Activated T-cell treated with anti-CD3 and anti-CD28 coated beads, Interleukin-2, amount 50 U/mL, for 48 hours (primary cell): ENCODE results near the gene SLC40A1.

Experiments used
- DNase-seq, 2 experiments: peaks; one replicate each; pipeline ENCODE4 v3.0.0-alpha.2; 2020

SLC40A1 gene

GRCh38 chr2:189599245-189599644 lies 18.7 kb upstream of the SLC40A1 start:
- DNase-seq: no peak

DNA sequence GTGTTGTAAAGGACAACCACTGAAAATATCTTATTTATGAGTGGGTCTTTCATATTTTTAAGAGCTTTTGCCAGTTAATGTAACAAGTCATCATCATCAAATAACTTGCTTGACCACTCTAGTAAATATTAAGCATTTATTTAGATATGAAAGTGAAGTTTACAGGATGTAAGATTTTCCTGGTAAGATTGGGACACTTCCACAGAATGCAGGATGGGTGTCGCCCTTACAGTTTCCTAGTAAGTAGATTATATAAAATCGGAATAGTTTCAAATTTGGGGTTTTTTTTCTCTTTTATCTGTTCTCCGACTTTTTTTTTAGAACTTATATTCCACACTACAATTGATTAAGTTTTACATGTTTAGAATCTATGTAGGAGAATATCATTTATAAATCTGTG lies 14.8 kb upstream of the SLC40A1 start:
- DNase-seq: no peak

DNA sequence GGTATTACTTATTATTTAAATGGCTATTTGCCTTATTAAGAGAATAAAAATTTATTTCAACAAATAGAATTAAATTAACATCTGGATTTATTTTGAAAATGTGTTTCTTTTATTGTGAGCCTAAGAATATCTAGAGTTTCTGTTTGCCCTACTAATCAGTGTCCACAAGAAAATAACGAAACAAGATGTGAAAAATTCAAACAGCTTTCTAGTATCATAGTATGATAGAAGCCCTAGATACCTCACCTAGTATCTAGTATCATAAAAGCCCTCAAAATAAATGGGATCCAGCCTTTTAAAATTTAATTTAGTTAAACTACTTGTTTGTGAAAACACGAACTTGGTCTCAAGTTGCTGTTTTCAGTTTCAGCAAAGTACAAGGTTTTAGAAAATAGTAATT lies 13.7 kb upstream of the SLC40A1 start:
- DNase-seq: no peak

- no peak for DNase-seq
Measured at GRCh38 chr2:189593115-189593514, 12.5 kb upstream of the SLC40A1 start.

GRCh38 chr2:189592353-189592984 lies 11.9 kb upstream of the SLC40A1 start:
- no peak for DNase-seq

DNA sequence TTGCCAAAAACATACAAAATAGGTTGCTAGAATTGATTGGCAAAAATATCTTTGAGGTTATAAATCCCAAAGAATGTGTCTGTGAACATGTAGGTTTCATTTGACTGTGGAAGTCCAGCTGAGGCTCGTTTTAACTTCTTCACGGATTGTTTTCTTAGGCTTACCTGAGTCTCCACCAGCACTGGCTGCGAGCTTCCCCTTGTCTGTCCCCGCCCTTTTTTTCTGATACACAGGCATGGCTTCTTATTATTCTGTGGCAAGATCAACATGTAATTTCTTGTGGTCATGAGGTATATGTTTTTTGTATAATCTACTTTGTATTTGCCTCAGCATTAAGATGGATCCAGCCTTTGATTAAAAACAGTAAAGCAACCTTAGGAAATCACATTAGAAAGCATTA lies 7.2 kb upstream of the SLC40A1 start:
- no peak for DNase-seq

- no peak for DNase-seq
Measured at GRCh38 chr2:189585226-189585756, 4.7 kb upstream of the SLC40A1 start.

DNA sequence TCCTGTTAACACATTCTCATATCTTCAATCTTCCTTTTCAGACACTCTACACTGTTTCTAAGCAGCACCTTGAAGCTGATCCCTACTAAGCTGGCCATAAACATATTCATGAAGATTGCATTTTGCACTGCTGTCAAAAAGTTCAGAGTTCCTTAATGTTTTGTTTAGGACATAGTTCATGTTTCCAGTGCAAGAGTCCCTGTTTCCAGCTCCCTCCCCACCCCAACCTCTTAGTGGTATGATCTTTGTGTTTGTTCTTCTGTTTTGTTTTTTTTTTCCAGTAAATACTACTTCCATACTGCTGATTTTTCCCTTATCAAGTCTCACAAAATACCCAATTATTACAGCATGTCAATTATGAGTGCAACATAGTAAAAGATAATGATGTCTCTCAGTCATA lies 4.1 kb upstream of the SLC40A1 start:
- no peak for DNase-seq

DNA sequence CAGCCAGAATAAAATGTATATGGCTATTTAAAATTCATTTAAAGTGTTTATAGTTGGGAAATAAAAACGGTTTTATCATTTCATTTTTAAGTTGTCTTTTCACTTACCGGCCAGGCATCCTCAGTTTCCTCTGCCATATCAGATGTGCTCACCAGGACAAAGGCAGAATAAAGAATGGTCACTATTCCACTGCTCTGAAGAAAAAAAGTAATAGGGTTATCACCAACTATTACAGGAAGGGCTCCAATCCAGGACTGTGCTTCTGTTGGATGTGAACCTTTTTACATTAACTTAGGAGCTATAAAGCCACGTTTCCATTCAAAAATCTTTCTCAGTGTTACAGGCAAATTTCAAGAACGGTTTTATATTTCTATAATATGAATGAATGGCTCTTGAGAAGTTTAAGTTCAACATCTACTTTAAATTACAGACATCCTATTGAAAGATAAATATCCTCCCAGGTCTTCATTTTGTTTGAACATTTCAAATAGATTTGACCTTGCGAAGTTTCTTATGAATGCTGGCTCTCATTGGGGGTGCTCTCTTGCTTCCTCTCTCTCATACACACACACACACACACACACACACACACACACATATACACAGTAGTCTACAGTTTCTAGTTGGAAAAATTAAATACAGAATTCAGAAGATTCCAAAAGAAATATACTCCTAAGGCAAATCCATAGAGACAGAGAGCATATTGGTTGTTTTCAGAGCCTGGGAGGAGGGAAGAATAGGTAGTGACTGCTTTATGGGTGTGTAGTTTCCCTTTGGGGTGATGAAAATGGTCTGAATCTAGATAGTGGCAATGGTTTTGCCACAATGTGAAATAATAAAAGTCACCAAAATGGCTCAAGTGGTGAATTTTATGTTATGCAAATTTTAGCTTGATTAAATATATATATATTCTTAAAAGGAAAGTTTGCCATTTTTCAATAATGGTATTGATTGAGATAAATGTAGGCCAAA lies 2.9 kb upstream of the SLC40A1 start:
- DNase-seq: no peak

GRCh38 chr2:189582809-189583192 lies 2.2 kb upstream of the SLC40A1 start:
- no peak for DNase-seq

DNA sequence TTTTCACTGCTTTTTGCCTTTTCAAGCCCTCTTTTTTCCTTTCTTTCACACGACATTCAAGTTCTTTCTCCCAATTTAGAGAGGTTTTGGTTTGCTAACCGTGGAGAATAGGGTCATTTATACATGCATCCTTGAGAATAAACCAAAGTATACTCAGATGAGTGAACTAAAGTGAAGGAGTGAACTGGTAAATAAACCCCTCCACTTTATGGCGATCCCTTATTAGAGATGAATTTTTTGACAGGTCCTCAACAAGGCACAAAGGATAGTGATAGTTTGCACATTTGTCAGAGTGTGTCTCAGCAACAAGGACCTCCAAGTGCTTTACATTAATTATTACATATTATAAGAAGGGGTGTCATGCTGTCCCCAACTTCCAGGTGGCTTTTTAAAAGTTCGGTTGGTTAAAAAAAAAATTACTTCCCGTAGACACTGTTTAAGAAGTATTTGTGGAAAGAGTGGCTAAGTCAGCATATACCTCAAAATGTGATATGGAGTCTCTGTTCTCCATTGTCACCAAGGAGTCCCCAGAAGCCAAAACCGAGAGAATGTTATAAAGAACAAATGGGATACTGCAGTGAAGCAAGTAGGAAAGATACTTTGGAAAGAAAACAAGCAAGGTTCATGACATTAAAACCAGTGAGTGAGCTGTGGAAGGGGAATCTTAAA lies 1.7 kb upstream of the SLC40A1 start:
- DNase-seq: no peak

DNA sequence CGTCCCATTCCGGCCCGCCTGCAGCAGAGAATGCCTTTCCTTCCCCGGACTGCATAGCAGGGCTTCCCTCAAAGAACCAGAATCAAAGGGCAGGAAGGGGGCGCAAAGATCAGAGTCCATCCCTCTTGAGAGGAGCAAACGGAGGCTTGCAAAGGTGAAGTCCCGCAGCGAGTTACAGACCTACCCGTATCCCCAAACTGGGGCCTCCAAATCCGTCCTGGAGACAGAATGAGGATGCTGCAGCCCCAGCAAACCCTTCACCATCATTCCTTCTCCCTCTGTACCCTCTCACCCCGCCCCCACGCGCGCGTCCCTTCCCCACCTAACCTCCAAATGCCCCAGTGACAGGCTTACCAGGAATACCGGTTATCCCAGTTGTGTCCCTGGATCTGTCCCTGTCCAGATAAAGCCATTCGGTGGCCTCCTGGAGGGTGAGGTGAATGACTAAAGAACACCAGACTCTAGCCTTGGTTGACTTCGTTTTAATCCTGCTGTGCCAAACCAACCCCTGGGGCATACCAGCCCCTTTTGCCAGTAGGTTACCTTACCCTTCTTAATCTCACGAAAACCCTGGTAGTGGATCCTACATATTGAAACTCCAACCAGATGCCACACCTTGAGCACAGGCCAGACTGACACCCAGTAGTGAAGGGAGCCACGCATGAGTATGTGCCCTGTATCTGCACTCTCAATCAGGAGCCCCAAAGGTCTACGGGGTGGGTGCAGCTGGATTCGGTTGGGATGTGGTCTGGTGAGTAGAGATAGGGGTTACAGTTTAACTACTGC lies 961 bp upstream of the SLC40A1 start:
- DNase-seq: peak; percentile 19 to 42

DNA sequence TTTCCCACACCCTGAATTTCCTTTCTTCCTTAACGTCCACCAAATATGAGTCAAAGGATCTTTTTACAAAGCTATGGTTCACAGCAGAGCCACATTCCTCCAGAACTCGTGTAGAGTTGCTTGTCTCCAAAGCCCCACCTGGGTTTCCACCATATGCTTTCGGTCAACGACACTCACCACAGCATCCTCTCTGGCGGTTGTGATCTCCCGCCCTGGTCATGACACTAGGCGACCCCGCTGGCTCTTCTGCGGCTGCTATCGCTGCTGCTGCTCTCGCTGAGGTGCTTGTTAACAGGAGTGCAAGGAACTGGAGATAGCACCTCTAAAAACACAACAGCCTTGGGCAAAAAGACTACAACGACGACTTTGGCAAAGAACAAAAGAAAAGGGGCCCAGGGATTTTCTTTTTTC lies 340 bp downstream of the SLC40A1 start:
- peak; percentile 52 to 55 for DNase-seq

DNA sequence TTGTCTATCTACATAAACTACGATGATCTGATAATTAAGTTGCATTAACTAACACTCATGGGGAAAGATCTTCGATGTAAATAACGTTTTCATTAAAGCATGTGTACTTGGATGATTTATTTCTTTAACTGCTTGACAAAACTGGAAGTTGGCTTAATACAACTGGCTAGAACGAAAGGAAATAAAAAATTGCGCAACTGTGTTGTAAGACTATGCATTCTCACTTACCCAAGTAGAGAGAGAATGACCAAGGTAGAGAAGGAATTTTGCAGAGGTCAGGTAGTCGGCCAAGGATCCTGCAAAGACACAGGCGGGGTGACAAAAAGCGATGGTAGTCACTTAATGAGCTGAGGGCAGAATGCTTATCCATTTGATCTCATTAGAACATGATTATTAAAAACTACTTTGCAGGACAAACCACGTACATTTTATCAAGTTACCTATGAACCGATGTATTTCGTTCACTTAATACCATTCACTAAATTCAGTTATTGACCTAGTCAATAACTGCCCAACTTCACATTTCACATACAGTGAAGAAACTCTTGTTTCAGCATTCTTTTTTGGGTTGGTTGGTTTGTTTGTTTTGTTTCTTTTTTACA lies 900 bp downstream of the SLC40A1 start:
- DNase-seq: no peak

DNA sequence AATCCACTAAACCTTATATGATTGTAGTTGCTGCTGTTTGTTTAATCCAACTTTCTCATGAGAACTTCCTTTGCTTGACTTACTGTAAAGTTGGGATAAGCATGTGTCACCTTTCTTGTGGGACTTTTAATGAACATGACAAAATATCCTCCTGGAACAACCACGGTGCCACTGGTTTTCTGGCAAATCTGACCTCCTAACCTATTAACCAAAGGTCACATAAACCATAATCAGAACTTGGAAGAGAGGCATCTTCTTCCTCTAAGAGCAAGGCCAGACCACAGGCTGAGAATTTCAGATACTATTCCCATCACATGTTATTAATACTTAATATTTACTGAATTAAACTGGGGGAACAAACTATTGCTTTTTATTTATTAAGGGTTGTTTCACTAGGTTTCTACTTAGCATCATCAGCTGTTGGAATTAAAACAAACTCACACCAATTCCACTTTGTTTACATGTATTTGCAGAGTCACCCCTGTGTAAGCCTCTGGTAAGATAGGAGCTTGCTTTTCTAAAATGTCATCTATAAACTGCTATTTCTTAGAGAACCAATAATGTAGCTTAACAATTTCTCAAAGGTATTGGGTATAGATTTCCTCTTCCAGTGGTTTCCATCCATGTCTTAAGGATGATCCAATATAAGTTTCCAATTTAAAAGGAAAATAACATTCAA lies 2.2 kb downstream of the SLC40A1 start:
- DNase-seq: no peak

DNA sequence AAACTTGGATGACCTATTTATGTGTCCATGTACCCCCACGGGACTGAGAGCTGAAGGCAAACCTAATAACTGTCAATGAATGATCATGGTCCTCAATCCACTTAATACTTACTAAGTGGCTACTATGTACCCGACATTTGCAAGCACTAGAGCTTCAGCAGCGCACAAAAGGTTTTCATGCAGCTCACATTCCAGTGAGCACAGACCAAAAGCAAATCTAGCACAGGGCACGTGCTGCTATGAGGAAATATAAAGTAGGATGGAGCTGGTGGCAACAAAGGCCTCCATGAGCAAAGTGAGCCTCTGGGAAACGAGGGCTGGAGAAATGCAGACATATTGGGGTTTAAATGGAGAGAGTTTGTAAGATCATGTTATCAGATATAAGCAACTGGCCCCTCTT lies 3.5 kb downstream of the SLC40A1 start:
- no peak for DNase-seq

GRCh38 chr2:189576396-189576795 lies 4.2 kb downstream of the SLC40A1 start:
- DNase-seq: no peak

DNA sequence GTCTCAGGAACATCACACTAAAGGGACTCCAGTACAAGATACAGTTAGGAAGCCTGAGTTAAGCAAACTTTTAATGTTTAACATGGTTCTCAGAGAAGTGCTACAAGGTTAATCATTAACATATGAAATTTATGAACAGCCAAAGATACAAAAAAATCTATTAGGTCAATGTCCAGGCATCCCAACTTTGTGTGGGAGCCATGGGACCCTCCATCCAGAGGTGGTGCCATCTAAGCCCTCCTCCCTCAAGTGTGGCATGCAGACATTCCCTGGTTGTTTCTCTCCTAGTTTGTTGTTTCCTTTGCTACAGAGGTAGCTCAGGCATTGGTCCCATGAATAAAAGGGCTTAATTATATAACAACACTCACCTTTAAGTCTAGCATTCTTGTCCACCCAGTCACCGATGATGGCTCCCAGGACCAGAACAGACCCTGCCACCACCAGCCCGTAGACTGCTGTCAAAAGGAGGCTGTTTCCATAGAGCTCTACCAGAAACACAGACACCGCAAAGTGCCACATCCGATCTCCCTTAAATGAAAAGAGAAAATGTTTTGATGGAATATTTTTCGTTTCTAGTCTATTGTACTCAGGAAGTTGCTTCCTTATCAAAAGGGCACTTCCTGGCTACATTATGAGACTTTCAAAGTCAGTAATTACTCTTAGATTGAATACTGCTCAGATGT lies 5.7 kb downstream of the SLC40A1 start:
- no peak for DNase-seq

- no peak for DNase-seq
Measured at GRCh38 chr2:189570570-189571031, 10.0 kb downstream of the SLC40A1 start.

DNA sequence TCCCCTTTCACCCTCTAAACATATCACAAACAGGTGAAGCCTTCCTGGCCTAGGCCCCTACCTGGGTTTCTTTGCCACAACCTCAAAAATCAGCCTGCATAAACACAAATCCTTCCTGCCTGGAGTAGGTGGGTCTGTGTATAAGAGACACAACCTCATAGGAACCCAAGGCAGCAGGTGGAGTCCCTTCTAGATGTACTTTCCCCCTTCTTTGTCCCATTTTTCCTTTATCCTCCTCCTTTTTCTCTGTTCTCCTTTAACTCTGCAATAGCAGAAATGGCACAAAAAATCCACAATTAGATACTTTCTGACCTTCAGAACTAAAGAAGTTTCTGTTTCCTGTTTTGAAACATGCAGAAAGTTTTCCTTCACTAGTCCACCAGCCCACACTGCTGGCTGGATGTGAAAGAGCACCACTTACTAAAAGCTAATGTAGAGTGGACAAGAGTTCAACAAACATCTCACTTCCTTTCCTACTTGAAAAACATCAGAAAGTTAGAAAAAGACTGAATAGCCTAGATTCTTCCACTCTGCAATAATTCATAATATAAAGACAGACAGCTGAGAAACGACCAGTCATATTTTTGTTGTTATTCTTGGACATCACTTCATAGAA lies 11.2 kb downstream of the SLC40A1 start:
- DNase-seq: no peak
